GM19395 (cell line): ENCODE measurements around the gene COMMD7.

Source experiments
- ATAC-seq: cut with Tn5 transposase; IDR thresholded peaks from one replicate; pipeline ENCODE4 v1.9.1; 2021; ENCODE audit warnings: mild to moderate bottlenecking, moderate library complexity; ENCODE audit not compliant: unreplicated experiment

The COMMD7 gene

DNA sequence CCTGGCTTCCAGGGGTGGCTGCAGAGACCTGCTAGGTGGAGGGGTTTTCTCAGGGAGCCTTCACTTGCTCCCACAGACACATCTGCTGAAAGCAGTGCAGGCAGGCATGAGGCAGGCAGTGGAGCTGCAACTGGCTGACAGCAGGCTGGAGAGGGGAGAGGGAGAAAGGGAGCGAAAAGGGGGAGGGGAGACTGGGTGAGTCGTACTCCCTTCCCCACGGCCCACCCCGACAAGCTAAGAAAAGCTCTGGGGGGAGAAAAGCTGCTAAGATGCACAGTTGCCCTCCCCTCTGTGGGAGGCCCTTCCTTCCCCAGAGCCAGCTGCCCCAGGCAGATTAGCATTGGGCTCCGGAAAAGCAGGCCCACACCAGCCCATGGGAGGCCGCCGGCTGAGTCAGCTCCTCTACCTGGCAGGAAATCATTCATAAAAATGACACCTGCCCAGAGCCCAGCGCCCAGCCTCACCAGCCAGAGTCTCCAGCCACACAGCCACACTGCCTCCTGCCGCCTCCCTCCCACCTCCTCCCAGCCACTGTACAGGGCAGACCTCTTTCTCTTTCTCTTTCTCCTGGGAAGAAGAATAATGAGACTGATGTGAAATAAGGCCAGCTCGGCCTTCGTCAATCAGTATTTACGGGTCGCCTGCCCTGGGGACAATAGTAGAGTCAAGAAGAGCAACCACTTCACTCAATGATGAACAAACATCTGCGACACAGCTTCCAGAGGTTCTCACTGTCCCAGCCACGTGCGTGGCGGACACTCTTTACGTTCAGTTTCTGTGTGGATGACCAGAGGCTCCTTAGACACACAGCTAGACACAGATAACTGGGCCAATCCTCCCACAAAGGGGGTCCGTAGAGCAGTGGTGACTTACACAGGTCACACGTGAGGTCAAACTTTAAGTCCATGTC is 61.8 kb downstream of the COMMD7 start:
- no peak for ATAC-seq

DNA sequence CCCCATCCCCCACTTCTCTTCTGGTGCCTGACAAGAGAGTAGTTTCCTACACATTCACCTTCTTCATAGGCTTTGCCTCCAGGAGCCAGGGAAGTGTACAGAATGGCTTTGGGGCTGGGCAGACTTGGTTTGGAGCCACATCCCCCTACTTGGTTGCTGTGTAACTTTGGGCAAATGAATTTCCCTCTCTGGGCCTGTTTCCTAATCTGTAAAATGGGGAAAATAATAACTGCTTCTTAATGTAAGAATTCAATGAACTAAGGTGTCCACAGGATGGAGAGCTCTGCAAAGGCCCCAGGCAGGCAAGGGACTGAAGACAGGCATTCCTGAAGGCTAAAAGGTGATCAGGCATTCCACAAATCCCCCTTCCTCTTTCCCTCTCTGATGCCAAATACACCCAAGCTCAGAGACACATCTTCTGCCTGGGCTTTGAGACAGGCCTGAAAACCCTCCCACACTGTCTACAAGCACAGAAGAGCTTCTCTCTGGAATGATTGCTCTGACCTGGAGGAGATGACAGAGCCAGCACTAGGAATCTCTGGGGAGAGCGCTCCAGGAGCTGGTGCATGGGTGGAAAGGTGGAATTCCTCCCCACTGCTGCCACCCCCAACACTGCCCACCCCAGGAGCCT is 62.6 kb downstream of the COMMD7 start:
- ATAC-seq = no peak

DNA sequence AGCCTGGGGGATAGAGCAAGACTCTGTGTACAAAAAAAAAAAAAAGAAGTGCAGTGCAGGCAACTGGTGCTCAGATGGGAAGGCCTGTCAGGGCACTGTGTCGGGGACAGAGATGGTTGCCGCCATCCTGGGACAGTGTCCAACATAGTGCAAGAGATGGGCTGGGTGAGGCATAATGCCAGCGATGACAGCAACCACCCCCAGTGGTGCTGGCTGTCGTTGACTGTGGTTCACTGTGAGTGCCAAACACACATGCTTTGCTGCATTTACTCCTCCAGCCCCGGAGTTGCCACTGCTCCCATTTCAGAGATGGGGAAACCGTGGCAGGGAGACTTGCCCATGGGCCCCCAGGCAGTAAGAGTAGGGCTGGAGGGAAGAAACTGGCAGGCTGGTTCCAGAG is 64.3 kb downstream of the COMMD7 start:
- no peak for ATAC-seq

DNA sequence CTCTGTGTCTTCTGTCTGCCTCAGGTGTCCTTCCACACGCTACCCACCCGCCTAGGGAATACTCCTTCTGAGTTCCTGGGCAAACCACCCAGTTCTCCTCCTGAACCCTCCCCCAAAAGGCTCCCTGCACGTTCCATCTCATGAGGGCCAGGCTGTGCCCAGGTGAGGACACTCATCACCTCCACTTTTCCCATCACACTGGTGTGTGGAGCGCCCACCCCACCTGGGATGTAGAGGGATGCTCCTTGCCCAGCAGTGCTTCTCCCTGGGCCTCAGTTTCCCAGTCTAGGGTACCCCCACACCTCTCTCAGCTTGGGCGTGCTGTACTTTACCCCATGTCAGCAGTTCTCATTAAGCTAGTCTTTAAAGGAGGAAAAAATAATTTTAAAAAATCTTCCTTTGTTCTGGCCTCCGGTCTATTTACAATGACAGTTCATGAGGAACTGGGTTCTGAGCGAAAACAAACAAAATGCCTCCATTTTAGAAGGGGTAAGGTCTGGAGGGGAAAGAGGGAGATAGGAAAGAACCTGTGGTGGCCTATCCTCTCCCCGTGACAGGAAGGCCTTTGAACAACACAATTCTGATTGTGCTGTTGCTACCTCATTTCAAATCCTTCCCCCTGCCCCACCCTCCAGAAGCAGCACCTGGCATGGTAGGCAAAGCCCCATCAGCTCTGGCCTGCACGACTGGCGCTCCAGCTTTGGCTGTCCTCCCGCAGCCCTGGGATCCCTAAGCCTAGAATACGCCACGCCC is 67.9 kb downstream of the COMMD7 start:
- no peak for ATAC-seq

DNA sequence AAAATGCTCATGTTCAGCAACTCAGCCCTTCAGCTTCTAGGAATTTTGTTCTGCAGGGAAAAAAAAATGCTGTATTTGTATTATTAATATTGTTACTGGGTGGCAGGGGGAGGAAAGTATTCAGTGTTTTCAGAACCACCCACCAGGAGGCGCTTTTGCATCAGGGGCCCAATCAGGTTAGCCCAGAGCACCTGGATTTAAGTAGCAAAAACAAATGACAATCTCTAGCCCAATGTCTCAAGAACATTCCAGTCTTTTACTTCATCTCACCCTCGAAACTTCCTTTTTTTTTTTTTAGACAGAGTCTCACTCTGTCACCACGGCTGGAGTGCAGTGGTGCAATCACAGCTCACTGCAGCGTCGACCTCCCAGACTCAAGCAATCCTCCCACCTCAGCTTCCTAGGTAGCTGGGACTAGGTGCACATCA is 68.9 kb downstream of the COMMD7 start:
- ATAC-seq = no peak

DNA sequence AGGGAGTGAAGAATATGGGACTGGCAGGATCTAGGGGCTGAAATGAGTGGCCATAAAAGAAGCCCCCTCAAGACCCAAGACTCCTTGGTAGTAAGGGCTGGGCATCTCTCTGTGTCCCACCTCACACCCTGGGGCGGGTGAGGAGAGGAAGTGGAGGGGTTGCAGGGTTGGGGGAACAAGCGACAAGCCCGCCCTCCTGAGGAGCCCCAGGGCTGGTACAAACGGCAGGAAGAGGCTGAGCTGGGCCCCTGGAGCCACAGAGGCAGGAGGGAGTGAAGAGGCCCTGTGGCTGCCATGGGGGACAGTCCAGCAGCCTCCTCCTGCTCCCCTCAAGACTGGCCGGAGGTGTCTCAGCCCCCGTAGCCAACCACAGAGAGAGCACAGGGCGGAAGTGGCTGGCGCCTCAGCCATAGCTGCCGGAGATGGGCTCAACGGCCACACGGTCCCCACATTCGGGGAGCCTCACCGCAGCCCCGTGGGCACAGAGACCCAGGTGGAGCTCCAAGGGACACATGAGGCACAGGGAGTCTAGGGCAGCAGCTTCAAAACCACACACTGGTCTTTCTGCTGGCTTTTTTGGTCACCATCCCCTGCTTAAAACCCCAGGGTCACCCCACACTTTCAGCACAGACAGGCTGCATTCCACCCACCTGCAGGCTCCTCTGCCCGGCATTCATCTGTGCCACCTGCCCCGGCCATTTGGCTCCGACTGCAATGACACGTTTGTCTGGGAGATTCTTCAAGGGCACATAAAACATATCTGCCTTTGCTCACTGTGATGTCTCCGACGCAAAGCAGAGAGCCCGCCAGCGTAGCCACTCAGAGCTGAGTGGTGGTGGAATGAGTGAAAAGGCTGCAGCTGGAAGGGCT is 70.0 kb downstream of the COMMD7 start:
- peak; percentile 58 for ATAC-seq

DNA sequence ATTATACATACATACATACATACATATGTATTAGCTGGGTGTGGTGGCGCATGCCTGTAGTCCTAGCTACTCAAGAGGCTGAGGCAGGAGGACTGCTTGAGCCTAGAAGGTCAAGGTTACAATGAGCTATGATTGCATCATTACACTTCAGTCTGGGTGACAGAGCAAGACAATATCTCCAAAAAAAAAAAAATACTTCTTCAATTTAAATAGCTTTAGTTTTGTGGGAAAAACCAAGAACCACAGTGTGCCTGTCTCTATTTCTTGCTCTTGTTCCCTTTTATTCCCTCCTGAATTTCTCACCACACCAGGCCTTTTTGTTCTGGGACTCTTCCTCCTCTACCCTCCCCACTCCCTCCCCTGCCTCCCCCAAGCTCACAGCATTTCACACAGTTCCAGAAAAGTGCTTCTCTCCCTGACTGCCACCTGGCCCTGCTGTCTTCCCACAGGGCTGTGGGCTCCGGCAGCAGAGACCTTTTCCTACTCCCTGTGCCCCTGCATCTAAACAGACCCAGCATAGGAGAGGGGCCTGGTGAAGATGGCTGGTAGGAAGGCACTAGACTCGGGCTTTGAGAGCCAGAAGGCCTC is 70.8 kb downstream of the COMMD7 start:
- ATAC-seq = peak; percentile 9

DNA sequence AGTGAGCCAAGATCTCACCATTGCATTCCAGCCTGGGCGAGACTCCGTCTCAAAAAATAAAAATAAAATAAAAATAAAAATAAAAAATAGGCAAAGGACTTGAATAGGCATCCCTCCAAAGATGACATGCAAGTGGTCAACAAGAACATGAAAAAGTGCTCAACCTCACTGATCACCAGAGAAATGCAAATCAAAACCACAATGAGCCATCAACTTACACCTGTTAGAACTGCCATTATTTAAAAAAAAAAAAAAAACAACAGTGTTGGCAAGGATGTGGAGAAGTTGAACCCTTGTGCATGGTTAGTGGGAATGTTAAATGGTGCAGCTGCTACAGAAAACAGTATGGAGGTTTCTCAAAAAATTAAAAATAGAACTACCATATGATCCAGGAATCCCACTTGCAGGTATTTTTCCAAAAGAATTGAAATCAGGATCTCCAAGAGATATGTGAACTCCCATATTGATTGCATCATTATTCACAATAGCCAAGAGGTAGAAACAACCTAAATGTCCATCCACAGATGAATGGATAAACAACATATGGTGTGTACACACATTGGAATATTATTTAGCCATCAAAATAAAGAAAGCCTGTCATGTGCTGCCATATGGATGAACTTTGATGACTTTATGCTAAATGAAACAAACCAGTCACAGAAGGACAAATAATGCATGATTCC is 72.4 kb downstream of the COMMD7 start:
- ATAC-seq = peak; percentile 53

DNA sequence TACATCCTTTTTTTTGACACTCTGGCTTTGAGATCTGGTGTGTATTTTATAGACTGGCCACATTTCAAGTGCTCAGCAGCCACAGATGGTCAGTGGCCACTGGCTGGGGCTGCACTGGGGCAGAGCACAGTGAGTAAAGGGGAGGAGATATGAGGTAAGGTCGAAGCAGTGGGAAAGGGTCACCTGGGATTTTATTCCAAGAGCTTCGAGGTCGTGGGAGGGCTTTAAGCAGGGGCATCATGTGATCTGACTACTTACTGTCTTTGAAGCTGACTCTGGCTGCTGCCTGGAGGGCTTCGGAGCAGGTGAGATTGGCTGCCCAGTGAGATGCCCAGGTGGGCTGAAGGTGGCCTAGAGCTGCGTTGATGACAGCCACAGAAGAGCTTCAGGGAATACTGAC is 76.2 kb downstream of the COMMD7 start:
- ATAC-seq = no peak

DNA sequence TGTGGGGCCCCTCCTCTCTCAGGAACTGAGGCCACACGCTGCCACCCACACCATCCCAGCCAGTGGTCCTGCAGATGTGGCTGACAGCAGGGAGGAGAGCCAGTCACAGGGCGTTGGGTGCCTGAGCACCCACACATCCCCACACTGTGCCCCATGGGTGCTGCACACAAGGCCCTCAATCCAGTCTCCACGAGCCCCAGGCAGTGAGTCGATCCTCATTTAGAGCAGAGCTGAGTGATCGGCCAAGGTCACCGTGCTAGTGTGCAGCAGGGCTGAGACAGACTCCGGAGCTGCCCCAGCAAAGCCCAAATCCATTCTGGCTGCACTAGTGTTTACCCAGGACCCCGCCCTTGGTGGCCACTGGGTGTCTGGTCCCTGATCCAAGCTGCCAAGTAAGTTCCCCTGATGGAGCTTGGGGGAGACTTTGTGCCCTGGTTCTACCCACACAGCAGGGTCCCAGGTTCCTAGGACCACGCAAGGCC is 78.5 kb downstream of the COMMD7 start:
- no peak for ATAC-seq

DNA sequence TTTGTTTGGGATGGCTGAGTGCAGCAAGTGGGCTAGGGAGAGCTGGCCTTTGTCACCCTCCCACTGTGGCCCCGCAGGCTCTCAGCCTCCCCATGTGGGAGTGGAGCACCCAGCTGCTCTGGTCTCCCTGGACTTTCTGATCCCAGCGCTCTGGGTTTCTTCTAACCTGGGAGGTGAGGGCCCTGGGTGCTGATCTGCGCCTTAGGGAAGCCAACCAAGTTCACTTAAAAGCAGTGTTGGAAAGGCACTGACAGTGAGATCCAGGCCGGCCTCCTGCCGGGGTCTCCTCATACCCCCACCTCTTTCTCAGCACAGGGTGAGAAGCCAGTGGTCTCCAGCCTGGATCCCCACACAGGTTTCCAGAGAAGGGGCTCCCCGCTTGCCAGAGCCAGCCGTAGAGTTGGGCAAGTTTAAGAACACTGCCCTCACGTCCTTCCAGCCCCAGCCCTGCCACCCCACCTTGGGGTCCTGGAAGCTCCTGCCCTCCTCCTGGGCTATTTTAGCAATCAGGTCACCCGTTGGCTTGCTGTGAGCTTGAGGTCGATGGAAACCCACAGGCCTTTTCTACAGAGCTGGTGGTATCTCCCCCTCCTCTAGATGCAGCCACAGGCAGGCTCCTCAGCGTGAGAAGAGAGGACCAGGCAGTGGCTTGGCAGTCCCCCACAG is 79.1 kb downstream of the COMMD7 start:
- ATAC-seq = no peak

DNA sequence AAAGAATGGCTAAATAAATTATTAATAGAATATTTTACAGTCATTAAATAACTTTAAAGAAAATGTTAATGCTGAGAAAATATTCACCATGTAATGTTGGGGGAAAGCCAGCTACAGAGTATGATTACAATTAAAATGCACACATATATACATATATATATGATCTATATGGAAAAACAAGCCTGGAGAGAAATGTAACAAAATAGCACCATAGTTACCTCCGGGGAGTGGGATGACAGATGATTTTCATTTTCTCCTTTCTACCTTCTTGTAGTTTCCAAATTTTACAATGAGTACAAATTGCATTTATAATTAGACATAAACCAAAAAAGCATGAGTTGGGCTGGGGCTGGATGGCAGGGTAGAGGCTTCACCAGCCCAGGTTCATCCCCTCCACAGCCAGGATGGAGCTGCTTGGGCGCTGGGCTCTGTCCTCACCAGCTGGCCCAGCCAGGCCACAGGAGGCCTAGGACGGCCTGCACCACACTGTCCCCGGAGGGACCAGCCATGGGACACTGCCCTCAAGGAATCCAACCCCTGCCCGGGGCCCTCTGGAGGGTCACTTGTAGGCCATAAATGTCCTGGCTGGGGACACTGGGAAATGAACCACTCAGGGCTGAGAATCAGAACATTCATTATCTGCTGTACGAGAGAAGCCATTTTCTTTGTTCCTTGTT is 79.8 kb downstream of the COMMD7 start:
- no peak for ATAC-seq

DNA sequence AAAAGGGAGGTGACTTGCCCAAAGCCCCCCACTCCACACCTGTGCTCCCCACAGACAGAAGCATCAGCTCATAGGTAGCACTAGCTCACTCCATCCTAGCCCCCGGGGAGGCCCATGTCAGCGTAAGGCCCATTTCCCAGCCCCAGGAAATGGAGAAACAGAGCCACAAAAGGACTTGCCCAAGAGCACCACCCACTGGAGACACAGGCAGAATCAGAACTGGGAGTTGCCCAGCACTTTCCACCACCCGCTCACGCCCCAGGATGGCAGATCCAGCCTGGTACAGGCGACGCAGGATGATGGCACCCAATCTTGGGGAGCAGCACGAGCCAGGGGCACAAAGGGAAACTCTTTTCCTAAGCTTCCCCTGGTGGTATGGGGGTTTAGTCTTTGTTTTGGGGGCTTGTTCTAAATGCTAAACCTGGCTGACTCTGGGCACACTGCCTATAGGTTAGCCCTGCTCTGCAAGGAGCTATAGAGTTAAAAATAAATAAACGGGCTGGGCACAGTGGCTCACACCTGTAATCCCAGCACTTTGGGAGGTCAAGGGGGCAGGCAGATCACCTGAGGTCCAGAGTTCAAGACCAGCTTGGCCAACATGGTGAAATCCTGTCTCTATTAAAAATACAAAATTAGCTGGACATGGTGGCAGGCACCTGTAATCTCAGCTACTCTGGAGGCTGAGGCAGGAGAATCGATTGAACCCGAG is 81.3 kb downstream of the COMMD7 start:
- ATAC-seq = no peak

DNA sequence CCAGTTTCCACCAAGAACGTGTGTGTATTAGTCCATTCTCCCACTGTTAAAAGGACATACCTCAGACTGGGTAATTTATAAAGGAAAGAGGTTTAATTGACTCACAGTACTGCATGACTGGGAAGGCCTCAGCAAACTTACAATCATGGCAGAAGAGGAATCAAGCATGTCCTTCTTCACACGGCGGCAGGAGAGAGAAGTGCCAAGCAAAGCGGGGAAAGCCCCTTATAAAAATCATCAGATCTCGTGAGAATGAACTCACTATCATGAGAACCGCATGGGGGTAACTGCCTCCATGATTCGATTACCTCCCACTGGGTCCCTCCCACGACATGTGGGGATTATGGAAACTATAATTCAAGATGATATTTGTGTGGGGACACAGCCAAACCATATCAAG is 82.6 kb downstream of the COMMD7 start:
- no peak for ATAC-seq

DNA sequence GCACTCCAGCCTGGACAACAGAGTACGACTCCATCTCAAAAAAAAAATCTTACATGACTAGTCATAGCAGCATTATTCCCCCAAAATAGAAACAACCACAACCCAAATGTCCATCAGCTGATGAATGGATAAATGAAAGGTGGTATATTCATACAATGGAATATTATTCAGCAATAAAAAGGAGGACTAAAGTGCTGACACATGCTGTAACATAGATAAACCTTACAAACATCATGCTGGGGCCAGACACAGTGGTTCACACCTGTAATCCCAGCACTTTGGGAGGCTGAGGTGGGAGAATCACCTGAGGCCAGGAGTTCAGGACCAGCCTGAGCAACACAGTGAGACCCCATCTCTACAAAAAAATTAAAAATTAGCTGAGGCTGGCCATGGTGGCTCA is 86.4 kb downstream of the COMMD7 start:
- ATAC-seq = no peak

DNA sequence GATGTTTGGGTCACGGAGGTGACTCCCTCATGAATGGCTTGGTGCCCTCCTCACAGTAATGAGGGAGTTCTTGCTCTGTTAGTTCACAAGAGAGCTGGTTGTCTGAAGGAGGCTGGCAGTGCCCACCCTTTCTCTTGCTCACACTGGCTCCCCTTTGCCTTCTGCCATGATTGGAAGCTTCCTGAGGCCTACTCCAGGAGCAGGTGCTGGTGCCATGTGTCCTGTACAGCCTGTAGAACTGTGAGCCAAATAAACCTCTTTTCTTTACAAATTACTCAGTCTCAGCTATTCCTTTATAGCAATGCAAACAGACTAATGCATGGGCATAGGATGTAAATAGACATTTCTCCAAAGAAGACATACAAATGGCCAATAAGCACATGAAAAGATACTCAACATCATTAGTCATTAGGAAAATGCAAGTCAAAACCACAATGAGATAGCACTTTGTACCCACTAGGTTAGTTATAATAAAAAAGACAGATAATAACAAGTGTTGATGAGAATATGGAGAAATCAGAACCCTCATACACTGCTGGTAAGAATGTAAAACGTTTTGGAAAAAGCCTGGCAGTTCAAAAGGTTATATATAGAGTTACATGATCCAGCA is 87.3 kb downstream of the COMMD7 start:
- ATAC-seq = no peak

DNA sequence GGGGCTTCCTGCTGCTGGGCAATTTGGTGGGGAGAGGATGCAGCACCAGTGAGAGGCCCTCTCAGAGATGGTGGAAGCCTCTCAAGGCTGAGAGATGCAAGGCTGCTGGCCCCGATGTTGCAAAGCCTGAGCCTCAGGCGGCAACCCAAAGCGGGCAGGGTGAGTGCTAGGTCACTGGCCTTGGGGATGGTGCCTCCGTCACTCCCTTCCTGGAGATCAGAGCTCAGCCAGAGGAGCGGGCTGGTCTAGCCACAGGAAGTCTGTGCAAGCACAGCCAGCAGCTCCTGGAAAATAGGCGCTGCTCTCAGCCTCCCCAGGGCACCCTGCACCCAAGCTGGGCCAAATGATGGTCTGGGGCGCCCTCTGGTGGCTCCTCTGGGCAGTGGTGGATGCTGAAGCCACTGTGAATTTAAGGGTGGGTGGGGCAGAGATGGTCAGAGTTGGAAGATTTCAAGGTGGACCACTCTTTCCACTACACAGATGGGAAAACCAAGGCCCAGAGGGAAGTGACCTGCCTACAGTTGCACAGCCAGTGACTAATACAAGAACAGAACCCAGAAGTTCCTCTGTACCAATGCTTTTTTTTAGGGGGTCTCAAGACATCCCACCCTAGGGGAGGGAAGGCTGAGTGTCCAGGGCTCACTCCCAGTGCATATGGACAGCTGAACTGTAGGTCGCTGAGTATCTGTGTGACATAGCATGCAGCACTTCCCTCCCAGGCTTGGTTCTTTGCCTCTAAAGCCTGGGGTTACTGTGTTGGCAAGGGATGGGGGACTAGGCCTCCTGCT is 90.3 kb downstream of the COMMD7 start:
- ATAC-seq = no peak
